Measurements from ENCODE around the gene KIF12.
A peak's percentile ranks its signal among the peaks of the same experiment; 100 is the strongest.

Gene KIF12

GRCh38 chr9:114122136-114123027, 23.3 kb upstream of the KIF12 start:
- no peak for DNase-seq

- DNase-seq: no peak
Observed at GRCh38 chr9:114121227-114122135, 22.4 kb upstream of the KIF12 start.

- DNase-seq: no peak
Observed at GRCh38 chr9:114120192-114121014, 21.3 kb upstream of the KIF12 start.

GRCh38 chr9:114119242-114120191, 20.4 kb upstream of the KIF12 start:
- no peak for DNase-seq

GRCh38 chr9:114117996-114118830, 19.1 kb upstream of the KIF12 start:
- peak; percentile 43 for DNase-seq

- no peak for DNase-seq
Observed at GRCh38 chr9:114117614-114117995, 18.5 kb upstream of the KIF12 start.

- DNase-seq: no peak
Observed at GRCh38 chr9:114116126-114116747, 17.1 kb upstream of the KIF12 start.

GRCh38 chr9:114115654-114116125, 16.6 kb upstream of the KIF12 start:
- DNase-seq: no peak

GRCh38 chr9:114114364-114114763, 15.3 kb upstream of the KIF12 start:
- DNase-seq: no peak

GRCh38 chr9:114112778-114113584, 13.9 kb upstream of the KIF12 start:
- no peak for DNase-seq

GRCh38 chr9:114112325-114112724, 13.2 kb upstream of the KIF12 start:
- DNase-seq: no peak

- no peak for DNase-seq
Observed at GRCh38 chr9:114110180-114110579, 11.1 kb upstream of the KIF12 start.

GRCh38 chr9:114109124-114109523, 10.0 kb upstream of the KIF12 start:
- DNase-seq: no peak

- peak; percentile 27 for DNase-seq
Observed at GRCh38 chr9:114108016-114108833, 9.1 kb upstream of the KIF12 start.

GRCh38 chr9:114107286-114108001, 8.4 kb upstream of the KIF12 start:
- no peak for DNase-seq

GRCh38 chr9:114105236-114105635, 6.1 kb upstream of the KIF12 start:
- no peak for DNase-seq

- no peak for DNase-seq
Observed at GRCh38 chr9:114102484-114102883, 3.4 kb upstream of the KIF12 start.

- DNase-seq: no peak
Observed at GRCh38 chr9:114100536-114100935, 1.4 kb upstream of the KIF12 start.
